Fibroblast of mammary gland (primary cell): ENCODE results near the gene CTNNA3.

Source experiments
- DNase-seq: peaks from one replicate; pipeline ENCODE4 v3.0.0-alpha.2; 2010; ENCODE audit warnings: low read depth
- H3K4me3 ChIP-seq: 2 replicates; pipeline ENCODE4 v1.5.1; 2011; ENCODE audit warnings: low read depth, mild to moderate bottlenecking, low read length, moderate library complexity; ENCODE audit not compliant: control insufficient read depth
- TF ChIP-seq, protein P1 (sequence below): conservative IDR thresholded peaks from 2 replicates; pipeline ENCODE4 v1.5.1; 2011; ENCODE audit warnings: low read depth, low read length, inconsistent platforms; ENCODE audit not compliant: control insufficient read depth, insufficient read depth

CTNNA3 gene

DNA sequence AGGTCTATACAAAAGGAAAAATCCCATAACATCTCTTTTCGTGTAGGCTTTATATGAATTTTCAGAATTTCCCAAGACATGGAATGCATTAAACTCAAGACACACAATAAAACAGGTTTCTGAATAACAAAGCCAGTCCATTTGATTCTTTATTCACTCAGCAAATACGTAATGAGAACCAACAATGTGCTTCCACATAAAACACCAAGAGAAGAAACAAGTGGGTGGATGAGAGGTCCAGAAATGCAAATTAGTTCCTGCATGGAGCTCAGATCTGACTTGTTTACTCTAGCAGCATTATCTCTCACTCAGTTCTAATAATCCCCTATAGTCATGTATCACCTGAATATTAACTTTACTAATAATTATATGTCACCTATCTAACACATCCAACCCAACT lies 520.6 kb downstream of the CTNNA3 start:
- TF ChIP-seq, protein P1, sequence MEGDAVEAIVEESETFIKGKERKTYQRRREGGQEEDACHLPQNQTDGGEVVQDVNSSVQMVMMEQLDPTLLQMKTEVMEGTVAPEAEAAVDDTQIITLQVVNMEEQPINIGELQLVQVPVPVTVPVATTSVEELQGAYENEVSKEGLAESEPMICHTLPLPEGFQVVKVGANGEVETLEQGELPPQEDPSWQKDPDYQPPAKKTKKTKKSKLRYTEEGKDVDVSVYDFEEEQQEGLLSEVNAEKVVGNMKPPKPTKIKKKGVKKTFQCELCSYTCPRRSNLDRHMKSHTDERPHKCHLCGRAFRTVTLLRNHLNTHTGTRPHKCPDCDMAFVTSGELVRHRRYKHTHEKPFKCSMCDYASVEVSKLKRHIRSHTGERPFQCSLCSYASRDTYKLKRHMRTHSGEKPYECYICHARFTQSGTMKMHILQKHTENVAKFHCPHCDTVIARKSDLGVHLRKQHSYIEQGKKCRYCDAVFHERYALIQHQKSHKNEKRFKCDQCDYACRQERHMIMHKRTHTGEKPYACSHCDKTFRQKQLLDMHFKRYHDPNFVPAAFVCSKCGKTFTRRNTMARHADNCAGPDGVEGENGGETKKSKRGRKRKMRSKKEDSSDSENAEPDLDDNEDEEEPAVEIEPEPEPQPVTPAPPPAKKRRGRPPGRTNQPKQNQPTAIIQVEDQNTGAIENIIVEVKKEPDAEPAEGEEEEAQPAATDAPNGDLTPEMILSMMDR, result no peak
- no peak for DNase-seq
- H3K4me3 ChIP-seq, result no peak overlapping the region

DNA sequence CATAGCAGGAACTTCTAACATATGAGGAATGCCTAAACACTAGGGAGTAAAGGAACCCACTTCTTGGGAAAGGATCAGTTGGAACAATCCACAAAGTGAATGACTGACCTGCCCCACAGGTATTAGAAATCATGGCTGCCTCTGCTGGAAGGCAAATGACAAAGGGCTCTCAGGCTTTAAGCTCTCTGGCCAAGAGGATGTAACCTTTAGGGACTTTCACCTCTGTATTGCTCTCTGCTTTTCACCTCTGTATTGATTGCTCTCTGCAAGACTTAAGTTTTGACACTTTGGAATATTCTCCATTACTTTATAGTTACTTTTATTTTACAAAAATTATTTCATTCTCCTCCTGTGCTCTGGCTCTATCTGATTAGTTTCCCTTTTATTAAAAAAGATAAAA lies 522.2 kb downstream of the CTNNA3 start:
- TF ChIP-seq, protein P1, result no peak
- no peak overlapping the region for H3K4me3 ChIP-seq
- no peak for DNase-seq

DNA sequence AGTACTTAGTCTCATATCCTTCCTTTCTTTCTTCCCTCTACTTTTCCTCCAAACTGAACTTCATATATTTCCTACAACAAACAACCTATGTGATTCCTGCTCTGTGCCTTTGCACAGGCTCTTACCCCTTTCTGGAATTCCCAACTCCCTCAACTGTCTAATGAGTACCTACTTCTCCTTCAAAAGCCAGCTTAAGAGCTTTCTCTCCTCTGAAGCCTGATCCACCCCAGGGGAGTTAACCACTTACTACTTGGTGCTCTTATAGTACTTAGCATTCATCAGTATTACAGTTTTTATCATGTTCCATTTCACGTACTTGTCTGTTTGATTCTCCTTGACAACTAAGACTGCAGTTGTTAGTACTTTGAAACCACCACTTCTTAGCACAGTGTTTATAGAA lies 524.0 kb downstream of the CTNNA3 start:
- TF ChIP-seq, protein P1, result no peak
- H3K4me3 ChIP-seq, result no peak overlapping the region
- DNase-seq, result no peak

DNA sequence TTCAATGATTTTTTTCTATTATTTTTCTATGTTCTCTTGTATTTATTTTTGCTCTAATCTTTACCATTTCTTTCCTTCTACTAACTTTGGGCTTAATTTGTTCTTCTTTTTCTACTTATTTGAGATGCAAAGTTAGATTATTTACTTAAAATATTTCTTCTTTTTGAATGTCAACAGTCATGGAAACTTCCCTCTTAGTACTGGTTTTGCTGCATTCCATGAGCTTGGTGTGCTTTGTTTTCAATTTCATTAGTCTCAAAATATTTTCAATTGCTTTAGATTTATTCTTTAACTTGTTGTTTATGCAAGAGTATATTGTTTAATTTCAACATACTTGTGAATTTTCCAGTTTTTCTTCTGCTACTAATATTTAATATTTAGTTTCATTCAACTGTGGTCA lies 539.8 kb downstream of the CTNNA3 start:
- no peak for DNase-seq
- H3K4me3 ChIP-seq, result no peak overlapping the region
- TF ChIP-seq, protein P1, result no peak

DNA sequence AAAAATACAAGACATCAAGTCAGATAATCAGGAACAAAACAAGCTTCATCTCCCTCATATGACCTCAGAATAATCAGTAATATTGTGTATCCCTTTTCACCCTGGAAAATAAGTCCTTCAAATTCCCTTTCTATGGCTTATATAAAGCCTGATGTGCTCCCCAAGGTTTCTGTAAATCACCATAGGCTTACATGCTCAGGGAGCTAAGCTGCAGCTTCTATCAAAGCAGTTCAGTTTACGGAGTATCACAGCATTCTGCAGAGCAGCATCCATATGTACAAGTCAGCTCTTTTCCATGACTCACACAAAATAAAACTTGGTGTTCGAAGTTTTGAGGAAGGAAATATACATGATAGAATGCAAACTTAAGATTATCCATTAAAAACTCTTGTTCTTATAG lies 544.5 kb downstream of the CTNNA3 start:
- DNase-seq, result no peak
- H3K4me3 ChIP-seq, result no peak overlapping the region
- TF ChIP-seq, protein P1, result no peak

DNA sequence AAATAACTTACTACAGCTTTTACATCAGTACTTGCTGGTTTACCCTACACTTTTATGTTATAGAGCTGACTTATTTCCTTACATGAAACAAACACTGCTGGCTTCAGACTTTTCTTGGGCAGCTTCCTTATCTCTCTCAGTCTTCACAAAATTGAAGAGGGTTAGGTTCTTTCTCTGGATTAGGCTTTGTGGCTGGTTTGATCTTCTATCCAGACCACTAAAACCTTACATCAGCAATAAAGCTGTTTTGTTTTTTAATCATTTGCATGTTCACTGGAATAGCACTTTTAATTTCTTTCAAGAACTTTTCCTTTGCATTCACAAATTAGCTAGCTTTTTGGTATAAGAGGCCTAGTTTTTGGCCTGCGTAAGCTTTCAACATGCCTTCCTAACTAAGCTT lies 551.5 kb downstream of the CTNNA3 start:
- TF ChIP-seq, protein P1, result no peak
- no peak overlapping the region for H3K4me3 ChIP-seq
- no peak for DNase-seq

DNA sequence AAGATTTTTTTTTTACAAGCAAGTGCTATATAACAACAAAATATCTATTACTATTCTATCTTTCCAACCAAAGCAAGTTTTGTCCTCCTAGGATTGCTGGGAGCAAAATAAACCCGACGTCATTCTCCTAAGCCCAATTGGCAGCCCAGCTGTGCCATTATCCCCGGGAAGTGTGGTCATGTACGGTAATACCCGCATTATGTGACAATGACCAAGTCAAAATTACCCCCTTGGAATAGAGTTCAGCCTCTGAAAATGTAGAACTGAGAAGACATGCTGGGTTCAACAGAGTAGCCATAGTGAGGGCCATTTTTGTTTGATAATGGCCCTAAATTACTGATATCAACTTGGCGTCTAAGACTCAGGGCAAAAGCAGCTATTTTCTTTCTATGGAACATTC lies 554.7 kb downstream of the CTNNA3 start:
- no peak for DNase-seq
- H3K4me3 ChIP-seq, result no peak overlapping the region
- TF ChIP-seq, protein P1, result no peak
